GM12891 (cell line): ENCODE measurements around the gene CACNA2D2.

Experiments used
- PAX5 ChIP-seq: IDR thresholded peaks from 2 replicates; pipeline ENCODE4 v1.6.1; 2011; ENCODE audit warnings: low read length, moderate library complexity, mild to moderate bottlenecking; ENCODE audit not compliant: insufficient read depth, severe bottlenecking
- POLR2A ChIP-seq: IDR thresholded peaks from 2 replicates; pipeline ENCODE4 v1.6.1; 2011; ENCODE audit warnings: low read depth, low read length, control low read depth
- POLR2AphosphoS5 ChIP-seq: IDR thresholded peaks from 2 replicates; pipeline ENCODE4 v1.6.1; 2011; ENCODE audit warnings: low read depth, low read length, control low read depth
- POU2F2 ChIP-seq: IDR thresholded peaks from 2 replicates; pipeline ENCODE4 v1.6.1; 2011; ENCODE audit warnings: low read depth, mild to moderate bottlenecking, control low read depth, low read length, moderate library complexity
- SPI1 ChIP-seq: IDR thresholded peaks from 2 replicates; pipeline ENCODE4 v1.6.1; 2011; ENCODE audit warnings: low read depth, low read length, control low read depth
- TAF1 ChIP-seq: IDR thresholded peaks from 2 replicates; pipeline ENCODE4 v1.6.1; 2011; ENCODE audit warnings: low read depth, low read length, control low read depth

DNA sequence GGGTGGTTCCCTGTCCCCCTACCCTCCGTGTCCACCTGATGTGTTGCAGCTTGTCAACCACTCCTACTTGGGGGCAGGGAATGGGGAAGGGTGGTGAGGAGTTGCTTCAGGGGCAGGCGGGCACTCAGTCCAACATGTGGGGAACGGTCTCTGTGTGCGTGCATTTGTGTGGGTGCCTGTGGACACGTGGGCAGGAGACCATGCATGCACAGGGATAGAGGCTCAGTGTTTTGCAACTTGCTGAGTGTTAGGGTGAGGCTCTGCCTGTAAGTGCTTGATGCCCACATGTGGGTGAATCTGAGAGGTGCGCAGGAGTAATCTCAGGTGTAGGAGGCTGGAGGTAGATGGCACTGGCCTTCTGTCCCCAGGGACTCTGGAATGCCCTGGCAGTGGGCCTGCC is 119.7 kb downstream of the CACNA2D2 start:
- TF ChIP-seq TAF1 (no peak), POLR2AphosphoS5 (no peak), POLR2A (no peak), PAX5 (no peak), SPI1 (no peak), POU2F2 (no peak)
